ENCODE results near the gene NDUFA11.

DNA sequence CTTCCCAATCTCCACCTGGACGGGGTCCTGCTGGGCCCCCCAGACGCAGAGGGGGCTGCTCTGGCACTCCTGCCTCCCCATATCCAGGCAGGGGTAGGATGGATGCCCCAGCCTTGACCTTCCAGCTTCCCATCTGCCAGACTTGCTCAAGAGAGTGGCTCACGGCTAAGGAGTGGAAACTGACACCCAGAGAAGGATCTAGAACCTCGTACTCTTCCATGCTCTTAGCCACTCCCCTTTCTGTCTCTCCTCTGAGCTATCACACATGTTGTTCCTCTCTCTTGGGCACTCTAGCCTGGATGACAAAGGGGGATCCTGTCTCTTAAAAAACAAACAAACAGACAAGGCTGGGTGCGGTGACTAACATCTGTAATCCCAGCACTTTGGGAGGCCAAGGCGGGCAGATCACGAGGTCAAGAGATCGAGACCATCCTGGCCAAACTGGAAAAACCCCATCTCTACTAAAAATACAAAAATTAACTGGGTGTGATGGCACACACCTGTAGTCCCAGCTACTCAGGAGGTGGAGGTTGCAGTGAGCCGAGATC lies 21.1 kb downstream of the NDUFA11 start:
- TF ChIP-seq, protein P1, sequence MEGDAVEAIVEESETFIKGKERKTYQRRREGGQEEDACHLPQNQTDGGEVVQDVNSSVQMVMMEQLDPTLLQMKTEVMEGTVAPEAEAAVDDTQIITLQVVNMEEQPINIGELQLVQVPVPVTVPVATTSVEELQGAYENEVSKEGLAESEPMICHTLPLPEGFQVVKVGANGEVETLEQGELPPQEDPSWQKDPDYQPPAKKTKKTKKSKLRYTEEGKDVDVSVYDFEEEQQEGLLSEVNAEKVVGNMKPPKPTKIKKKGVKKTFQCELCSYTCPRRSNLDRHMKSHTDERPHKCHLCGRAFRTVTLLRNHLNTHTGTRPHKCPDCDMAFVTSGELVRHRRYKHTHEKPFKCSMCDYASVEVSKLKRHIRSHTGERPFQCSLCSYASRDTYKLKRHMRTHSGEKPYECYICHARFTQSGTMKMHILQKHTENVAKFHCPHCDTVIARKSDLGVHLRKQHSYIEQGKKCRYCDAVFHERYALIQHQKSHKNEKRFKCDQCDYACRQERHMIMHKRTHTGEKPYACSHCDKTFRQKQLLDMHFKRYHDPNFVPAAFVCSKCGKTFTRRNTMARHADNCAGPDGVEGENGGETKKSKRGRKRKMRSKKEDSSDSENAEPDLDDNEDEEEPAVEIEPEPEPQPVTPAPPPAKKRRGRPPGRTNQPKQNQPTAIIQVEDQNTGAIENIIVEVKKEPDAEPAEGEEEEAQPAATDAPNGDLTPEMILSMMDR (IDR thresholded peaks at IDR 0.05): no peak
- no peak for TF ChIP-seq POLR2A (IDR thresholded peaks at IDR 0.05)

Data from breast epithelium (tissue), 3 donors.